Gastrocnemius medialis (tissue), 4 donors: ENCODE data around the gene ZNF688. TPM values are rescaled to one million over a fixed set of nuclear protein-coding genes. Genes with fewer than 3 reads are reported as not detected.
A peak's percentile ranks its signal among the peaks of the same experiment; 100 is the strongest.

Source experiments
- ATAC-seq, 2 donors: fragments of 150-250 bp; one replicate each; pipeline ENCODE4 v1.9.1; 2016
- DNase-seq, 2 donors: peaks; one replicate each; pipeline ENCODE4 v3.0.0-alpha.2; 2019
- H3K27ac ChIP-seq, 4 donors: fragments of 200-600 bp; sonication (generic); 1 replicate in 1 of 4; 2 replicates in 3 of 4; pipeline ENCODE4 v1.5.1; 2016 to 2018; ENCODE audit warnings: mild to moderate bottlenecking in 2 of 4, moderate library complexity in 1 of 4
- H3K27me3 ChIP-seq, 3 donors: fragments of 200-600 bp; sonication (generic) in 2 of 3; 1 replicate in 1 of 3; 2 replicates in 2 of 3; pipeline versions ENCODE4 v1.5.1 to v1.6.0; 2016 to 2019; ENCODE audit warnings: mild to moderate bottlenecking in 1 of 3, moderate library complexity in 1 of 3
- H3K36me3 ChIP-seq, 2 donors: fragments of 200-600 bp; sonication (generic) in 1 of 2; one replicate each; pipeline ENCODE4 v1.5.1; 2017 to 2018
- H3K4me1 ChIP-seq, 2 donors: fragments of 200-600 bp; sonication (generic) in 1 of 2; one replicate each; pipeline ENCODE4 v1.5.1; 2016 to 2017; ENCODE audit warnings: mild to moderate bottlenecking in 2 of 2
- H3K4me3 ChIP-seq, 4 donors: fragments of 200-600 bp; sonication (generic) in 3 of 4; 1 replicate in 1 of 4; 2 replicates in 3 of 4; pipeline ENCODE4 v1.5.1; 2016 to 2019; ENCODE audit warnings: mild to moderate bottlenecking in 2 of 4
- H3K9me3 ChIP-seq, 3 donors: fragments of 200-600 bp; sonication (generic) in 2 of 3; 1 replicate in 1 of 3; 2 replicates in 2 of 3; pipeline ENCODE4 v1.5.1; 2016 to 2019
- POLR2A ChIP-seq, 2 donors: fragments of 450-650 bp; IDR thresholded peaks; one replicate each; pipeline ENCODE4 v1.6.1; 2017; ENCODE audit warnings: antibody characterized with exemption in 2 of 2, mild to moderate bottlenecking in 2 of 2, moderate library complexity in 2 of 2
- in situ Hi-C, 4 donors: fragments of 200-750 bp; cut with MboI; loops; one replicate each; pipeline versions ENCODE4 v1.15.0 to v1.8.0; 2017; ENCODE audit warnings: low sequenced_read_pairs in 4 of 4
- intact Hi-C: fragments of 100-400 bp; cut with DNase I; formaldehyde crosslinking; loops from one replicate; pipeline ENCODE4 v1.15.1; 2023; ENCODE audit warnings: low total_unique reads
- total RNA-seq, 4 donors: library from RNA; depleted of rRNA; stranded (reverse); fragments of >200 nt; gene quantifications; one replicate each; pipeline versions ENCODE4 v1.1.0 to v1.2.3, GENCODE V29; 2016
- TF ChIP-seq, protein P1 (sequence below), 5 experiments: fragments of 450-650 bp in 3 of 5; fragments of 200-600 bp in 2 of 5; sonication (generic) in 2 of 5; IDR thresholded peaks in 4 of 5; conservative IDR thresholded peaks in 1 of 5; 1 replicate in 4 of 5; 2 replicates in 1 of 5; pipeline ENCODE4 v1.5.1; 2016 to 2019; ENCODE audit warnings: antibody characterized with exemption in 5 of 5, mild to moderate bottlenecking in 3 of 5, moderate library complexity in 3 of 5

The ZNF688 gene
- total RNA-seq, 4 donors from 2014 or later, result 11.0 to 38.2 (median 18.5) TPM

DNA sequence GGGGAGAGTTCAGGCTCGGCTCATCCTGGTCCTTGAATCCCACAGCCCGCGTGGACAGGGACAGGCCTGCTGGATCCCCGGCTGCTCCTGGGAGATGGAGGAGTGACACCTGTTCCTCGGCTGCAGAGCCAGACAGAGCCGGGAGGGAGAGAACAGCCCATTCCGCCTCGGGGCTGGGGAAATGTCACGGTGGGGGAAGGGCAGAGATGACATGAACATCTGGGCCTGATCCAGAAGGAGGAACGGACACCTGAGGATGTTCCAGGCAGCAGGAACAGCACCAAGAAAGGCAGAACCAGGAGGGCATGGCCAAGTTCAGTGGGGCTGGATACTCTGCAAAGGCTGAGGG, 15.4 kb downstream of the ZNF688 start:
- Histone ChIP-seq H3K9me3 (no peaks in the 10 kb centered on the region), H3K27ac (peak overlapping the region; percentile 34 to 99 (median 98)), H3K4me3 (no peak overlapping the region), H3K36me3 (peaks cover 0 to 14% of the 10 kb centered on the region in 2 donors), H3K4me1 (peaks cover 28 to 29% of the 10 kb centered on the region in 2 donors), H3K27me3 (no peaks in the 10 kb centered on the region)
- peak in 1 of 2 donors; percentile 42 for ATAC-seq
- TF ChIP-seq, protein P1, sequence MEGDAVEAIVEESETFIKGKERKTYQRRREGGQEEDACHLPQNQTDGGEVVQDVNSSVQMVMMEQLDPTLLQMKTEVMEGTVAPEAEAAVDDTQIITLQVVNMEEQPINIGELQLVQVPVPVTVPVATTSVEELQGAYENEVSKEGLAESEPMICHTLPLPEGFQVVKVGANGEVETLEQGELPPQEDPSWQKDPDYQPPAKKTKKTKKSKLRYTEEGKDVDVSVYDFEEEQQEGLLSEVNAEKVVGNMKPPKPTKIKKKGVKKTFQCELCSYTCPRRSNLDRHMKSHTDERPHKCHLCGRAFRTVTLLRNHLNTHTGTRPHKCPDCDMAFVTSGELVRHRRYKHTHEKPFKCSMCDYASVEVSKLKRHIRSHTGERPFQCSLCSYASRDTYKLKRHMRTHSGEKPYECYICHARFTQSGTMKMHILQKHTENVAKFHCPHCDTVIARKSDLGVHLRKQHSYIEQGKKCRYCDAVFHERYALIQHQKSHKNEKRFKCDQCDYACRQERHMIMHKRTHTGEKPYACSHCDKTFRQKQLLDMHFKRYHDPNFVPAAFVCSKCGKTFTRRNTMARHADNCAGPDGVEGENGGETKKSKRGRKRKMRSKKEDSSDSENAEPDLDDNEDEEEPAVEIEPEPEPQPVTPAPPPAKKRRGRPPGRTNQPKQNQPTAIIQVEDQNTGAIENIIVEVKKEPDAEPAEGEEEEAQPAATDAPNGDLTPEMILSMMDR (IDR thresholded peaks at IDR 0.05 in 4 of 5, conservative IDR thresholded peaks at IDR 0.05 in 1 of 5), result no peak
- DNase-seq, result peak; percentile 44 to 85
- intact Hi-C loops (loop anchor here (10.0 kb wide), 1 partner anchor 71 kb away; no protein-coding TSS in a partner anchor), in situ Hi-C loops (no loop called here)

DNA sequence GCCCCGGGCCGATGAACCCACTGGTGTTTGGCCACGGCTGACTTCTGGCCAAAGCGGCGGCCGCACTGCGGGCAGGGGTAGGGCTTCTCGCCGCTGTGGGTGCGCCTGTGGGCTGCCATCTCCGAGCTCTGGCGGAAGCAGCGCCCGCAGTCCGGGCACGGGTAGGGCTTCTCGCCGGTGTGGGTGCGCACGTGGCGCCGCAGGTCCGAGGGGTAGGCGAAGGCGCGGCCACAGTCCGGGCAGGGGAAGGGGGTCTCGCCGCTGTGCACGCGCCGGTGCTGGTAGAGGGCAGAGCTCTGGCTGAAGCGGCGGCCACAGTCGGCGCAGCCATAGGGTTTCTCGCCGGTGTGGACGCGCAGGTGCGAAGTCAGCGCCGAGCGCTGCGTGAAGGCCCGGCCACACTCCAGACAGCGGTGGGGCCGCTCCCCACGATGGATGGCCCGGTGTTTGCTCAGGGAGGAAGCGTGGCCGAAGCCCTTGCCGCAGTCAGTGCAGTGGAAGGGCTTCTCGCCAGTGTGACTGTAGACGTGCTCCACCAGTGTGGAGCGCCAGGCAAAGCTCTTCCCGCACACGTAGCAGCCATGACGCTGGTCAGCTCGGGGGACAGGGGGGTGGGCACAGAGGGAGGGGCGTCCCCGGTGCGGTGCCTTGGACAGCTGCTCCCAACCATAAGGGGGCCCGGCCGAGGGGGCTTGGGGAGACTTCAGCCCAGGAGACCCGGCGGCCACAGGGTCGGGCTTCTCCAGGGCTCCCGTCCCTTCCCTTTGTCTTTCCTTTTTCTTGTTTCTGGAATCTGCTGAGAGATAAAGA, 16.0 kb downstream of the ZNF688 start:
- DNase-seq, result no peak
- Histone ChIP-seq H3K27ac (peak overlapping the region in 3 of 4 donors; percentile 98 to 99 (median 99)), H3K4me3 (no peak overlapping the region), H3K36me3 (peaks cover 0 to 14% of the 10 kb centered on the region in 2 donors), H3K4me1 (peaks cover 28 to 29% of the 10 kb centered on the region in 2 donors), H3K9me3 (no peaks in the 10 kb centered on the region), H3K27me3 (no peaks in the 10 kb centered on the region)
- in situ Hi-C loops, result no loop called here
- intact Hi-C loops, result loop anchor here (10.0 kb wide), 1 partner anchor 71 kb away; no protein-coding TSS in a partner anchor
- TF ChIP-seq, protein P1 (IDR thresholded peaks at IDR 0.05 in 4 of 5, conservative IDR thresholded peaks at IDR 0.05 in 1 of 5), result no peak
- TF ChIP-seq POLR2A (IDR thresholded peaks at IDR 0.05), result no peak
- no peak for ATAC-seq

DNA sequence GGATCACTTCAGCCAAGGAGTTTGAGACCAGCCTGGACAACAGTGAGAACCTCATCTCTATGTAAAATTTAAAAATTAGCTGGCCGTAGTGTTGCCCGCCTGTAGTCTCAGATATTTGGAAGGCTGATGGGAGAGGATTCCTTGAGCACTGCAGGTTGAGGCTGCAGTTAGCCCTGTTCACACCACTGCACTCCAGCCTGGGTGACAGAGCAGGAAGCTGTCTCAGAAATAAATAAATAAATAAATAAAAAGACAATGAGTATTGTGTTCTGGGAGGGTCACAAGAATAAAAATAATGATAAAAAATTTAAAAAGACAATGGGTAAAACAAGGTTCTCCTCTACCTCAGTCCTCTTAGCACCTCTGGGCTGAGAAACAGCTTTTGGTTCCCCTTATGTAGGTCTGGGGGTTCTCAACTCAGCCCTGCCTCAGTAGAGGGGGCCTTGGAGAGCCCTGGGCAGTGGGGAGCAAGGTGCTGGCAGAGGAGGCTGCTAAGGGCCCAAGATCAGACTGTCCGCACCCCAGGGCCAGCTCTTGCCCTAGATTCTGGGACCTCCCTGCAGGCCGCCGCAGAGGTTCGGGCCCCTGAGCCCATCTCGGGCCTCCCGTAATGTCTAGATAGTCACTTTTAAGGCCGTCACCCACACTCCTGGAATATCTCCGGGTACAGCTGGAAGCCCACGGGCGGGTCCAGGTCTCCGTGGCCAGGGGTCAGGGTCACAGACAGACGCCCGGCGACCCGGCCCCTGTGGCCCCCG, 16.8 kb downstream of the ZNF688 start:
- TF ChIP-seq, protein P1 (IDR thresholded peaks at IDR 0.05 in 4 of 5, conservative IDR thresholded peaks at IDR 0.05 in 1 of 5), result no peak
- TF ChIP-seq POLR2A (IDR thresholded peaks at IDR 0.05), result no peak
- no peak overlapping the region for H3K4me3 ChIP-seq
- peak overlapping the region in 1 of 4 donors; percentile 99 for H3K27ac ChIP-seq
- H3K9me3 ChIP-seq, result no peaks in the 10 kb centered on the region
- no peak for DNase-seq
- no peak for ATAC-seq
- in situ Hi-C loops, result no loop called here
- intact Hi-C loops, result loop anchor here (10.0 kb wide), 1 partner anchor 70 kb away; no protein-coding TSS in a partner anchor
- H3K36me3 ChIP-seq, result peaks cover 0 to 14% of the 10 kb centered on the region in 2 donors
- no peaks in the 10 kb centered on the region for H3K27me3 ChIP-seq
- H3K4me1 ChIP-seq, result peaks cover 28 to 29% of the 10 kb centered on the region in 2 donors

DNA sequence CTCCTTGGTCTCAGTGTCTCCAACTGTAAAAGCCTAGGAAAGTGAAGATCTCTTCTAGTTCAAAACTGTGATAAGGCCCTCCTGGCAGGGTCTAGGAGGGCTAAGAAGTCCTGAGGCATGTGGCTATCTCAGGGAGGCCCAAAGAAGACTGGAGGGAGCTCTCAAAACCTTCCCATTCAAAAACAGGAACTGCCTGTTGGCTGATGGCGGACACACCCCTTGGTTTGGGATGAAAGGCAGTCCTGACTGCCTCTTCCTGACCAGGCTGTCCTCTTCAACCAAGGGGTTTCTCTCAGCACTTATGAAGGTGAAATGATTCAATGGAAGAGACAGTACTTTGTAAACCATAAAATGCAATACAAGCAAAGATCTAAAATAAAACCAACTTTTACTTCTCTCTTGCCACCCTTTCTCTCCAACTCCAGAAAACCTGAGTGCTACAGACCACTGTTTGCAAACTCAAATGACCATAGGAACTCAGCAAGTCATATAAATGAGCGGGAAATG, 18.1 kb downstream of the ZNF688 start:
- Histone ChIP-seq H3K4me3 (no peak overlapping the region), H3K27ac (peak overlapping the region in 3 of 4 donors; percentile 25 to 99 (median 47)), H3K36me3 (peaks cover 0 to 14% of the 10 kb centered on the region in 2 donors), H3K27me3 (no peaks in the 10 kb centered on the region), H3K9me3 (no peaks in the 10 kb centered on the region), H3K4me1 (peaks cover 25 to 29% of the 10 kb centered on the region in 2 donors)
- TF ChIP-seq, protein P1 (IDR thresholded peaks at IDR 0.05 in 4 of 5, conservative IDR thresholded peaks at IDR 0.05 in 1 of 5), result no peak
- TF ChIP-seq POLR2A (IDR thresholded peaks at IDR 0.05), result no peak
- DNase-seq (no peak), ATAC-seq (no peak)
- in situ Hi-C loops, result no loop called here
- intact Hi-C loops, result loop anchor here (10.0 kb wide), 1 partner anchor 69 kb away; no protein-coding TSS in a partner anchor
